Subcutaneous adipose tissue (tissue), 4 donors: ENCODE results near the gene EMD. TPM values are rescaled to one million over a fixed set of nuclear protein-coding genes. Genes with fewer than 3 reads are reported as not detected.

Source experiments
- total RNA-seq, 4 donors: library from RNA; depleted of rRNA; stranded (reverse); fragments of >200 nt; gene quantifications; one replicate each; pipeline ENCODE4 v1.1.0, GENCODE V29; 2016
- TF ChIP-seq, protein P1 (sequence below): fragments of 450-650 bp; IDR thresholded peaks from one replicate; pipeline ENCODE4 v1.5.1; 2016; ENCODE audit warnings: low read depth, mild to moderate bottlenecking, control low read depth, antibody characterized with exemption, moderate library complexity

Gene EMD
- total RNA-seq, 4 donors from 2014 or later: 27.6 to 37.9 (median 30.2) TPM

DNA sequence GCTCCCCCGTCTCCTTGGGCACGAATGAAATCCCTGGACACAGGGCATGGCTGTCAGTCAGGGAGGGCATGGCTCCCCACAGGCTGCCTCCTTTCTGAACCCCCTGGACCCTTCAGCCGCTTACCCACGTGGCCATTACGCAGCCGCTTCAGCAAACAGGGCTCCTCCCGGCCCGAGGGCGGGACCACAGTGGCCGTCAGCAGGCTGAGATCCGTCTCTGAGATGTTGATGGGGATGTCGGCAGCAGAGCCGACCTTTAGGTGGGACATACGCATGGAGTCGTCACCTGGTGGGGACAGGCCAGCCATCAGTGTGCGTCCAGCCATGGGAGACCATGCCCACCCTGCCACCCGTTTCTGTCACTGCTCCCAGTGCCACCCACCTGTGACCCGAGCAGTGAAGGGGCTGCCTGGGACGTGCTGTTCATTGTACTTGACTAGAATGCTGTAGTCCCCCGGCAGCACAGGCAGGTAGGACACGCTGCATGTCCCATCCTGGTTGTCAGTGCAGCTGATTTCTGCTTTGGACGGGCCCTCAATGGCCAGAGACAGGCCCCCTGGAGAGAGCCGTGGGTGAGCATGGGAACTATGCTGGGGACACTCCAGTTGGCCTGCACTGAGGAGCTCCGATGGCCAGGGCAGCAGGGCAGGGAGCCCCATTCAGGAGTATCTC lies 25.8 kb upstream of the EMD start:
- TF ChIP-seq, protein P1, sequence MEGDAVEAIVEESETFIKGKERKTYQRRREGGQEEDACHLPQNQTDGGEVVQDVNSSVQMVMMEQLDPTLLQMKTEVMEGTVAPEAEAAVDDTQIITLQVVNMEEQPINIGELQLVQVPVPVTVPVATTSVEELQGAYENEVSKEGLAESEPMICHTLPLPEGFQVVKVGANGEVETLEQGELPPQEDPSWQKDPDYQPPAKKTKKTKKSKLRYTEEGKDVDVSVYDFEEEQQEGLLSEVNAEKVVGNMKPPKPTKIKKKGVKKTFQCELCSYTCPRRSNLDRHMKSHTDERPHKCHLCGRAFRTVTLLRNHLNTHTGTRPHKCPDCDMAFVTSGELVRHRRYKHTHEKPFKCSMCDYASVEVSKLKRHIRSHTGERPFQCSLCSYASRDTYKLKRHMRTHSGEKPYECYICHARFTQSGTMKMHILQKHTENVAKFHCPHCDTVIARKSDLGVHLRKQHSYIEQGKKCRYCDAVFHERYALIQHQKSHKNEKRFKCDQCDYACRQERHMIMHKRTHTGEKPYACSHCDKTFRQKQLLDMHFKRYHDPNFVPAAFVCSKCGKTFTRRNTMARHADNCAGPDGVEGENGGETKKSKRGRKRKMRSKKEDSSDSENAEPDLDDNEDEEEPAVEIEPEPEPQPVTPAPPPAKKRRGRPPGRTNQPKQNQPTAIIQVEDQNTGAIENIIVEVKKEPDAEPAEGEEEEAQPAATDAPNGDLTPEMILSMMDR: no peak

DNA sequence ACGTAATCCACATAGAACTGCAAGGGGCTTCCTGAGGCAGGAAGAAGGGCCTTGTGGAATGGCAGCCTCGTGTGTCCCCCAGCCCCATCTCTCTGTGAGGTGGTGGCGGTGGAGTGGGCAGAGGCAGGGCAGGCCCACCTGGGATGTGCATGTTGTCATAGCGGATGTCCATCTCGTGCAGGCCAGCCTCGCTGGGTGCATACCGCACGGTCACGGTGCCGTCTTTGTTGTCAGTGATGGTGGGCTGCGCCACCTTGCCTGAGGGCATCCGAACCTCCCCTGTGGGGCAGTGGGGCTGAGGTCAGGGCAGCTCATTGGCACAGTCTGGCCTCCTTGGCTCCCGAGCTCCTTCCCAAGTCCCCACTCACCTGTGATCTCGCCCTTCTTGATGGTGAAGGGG lies 25.1 kb upstream of the EMD start:
- TF ChIP-seq, protein P1: no peak

DNA sequence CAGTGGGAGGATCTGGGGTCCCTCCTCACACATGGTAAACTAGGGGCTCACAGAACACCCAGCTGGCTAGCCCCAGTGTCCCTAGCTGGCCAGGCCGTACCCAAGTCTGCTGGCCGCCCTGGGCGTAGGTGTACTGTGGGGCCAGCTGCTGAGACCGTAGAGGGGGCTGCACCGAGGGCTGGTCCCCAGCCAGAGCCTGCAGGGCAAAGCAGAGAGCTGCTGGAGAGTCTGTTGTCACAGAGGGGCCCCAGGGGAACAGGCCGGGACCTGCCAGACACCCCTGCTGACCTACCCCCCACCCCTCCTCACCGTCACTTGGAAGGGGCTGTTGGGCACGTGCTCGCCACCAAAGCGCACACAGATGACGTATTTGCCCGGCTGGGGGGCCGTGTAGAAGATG lies 24.6 kb upstream of the EMD start:
- TF ChIP-seq, protein P1: no peak

DNA sequence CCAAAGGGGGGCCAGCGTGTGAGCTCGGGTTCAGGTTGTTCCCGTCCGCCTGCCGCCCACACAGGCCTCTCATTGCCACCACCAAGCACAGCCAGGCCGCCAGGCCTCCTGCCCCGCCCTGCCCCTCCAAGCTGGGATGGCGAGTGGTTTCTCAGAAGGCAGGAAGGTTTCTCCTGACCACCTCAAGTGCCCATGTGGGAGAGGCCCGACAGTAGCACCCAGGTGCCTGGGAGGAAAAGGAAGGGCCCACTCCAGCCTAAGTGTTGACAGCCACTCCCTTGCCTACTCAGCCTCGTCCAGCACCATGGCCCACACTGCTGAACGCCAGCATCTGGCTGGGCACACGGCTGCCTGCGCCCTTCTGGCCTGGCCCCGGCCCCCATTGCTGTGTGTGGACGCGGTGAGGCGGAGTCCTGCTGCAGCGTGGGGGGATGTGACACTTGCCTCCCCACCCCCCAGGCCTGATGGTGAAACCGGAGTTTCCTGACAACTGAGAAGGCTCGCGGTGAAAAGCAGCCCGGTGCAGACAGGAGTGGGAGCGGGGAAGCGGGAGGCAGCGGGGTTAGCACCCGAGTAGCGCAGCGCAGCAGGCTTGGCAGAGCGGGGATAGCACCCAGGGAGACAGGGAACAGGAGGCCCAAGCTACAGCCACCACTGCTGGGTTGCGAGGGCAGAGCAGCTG lies 23.9 kb upstream of the EMD start:
- TF ChIP-seq, protein P1: no peak

DNA sequence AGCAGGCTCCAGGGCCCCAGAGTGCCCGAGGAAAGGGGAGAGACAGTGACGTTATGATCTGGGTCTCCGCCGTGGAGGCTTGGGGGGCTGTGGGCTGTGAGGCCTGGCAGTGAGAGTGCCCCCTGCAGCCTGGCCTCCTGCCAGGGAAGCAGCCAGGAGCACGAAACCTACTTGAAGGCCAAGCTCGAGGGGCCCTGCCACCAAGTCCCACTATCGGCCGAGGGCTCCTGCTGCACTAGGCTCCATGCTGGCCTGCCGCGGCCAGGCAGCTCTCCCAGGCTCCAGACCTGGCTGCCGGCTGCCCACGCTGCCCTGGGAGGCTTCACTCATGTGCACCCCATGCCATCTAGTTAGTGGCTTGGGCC lies 23.3 kb upstream of the EMD start:
- TF ChIP-seq, protein P1: no peak

DNA sequence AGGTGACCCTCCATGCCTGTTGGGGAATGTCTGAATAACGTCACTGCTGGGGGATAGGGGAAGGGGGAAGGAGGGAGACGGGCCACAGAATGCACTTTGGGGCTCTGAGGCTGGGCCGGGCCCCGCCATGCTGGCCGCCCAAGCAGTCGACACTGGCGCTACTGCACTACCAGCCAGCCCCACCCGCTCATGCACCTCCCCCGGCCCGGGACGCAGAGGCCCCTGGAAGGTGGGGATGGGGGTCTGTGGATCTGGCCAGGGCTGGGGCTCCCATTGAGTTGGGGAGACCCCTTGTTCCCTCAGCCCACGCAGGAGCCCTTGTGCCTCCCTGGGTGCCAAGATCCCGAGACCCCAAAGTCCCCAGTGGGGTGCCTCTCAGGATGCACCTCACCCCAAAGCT lies 22.5 kb upstream of the EMD start:
- TF ChIP-seq, protein P1: no peak

DNA sequence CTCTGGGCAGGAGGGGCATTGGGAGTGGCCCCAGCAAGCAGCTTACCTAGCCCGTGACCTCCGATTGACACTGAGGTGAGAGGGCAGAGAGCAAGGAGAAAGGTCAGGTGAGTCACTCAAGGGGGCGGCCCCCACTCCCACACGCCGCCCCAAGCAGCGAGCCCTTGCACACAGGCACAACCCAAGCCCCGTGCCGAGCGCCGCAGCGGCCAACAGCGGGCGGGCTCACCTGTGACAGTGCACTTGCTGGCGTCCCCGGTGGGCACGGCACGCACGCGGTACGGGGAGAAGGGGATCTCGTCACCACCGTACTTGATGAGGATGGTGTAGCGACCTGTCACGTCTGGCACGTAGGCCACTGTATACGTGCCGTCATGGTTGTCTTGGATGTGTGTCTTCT lies 21.9 kb upstream of the EMD start:
- TF ChIP-seq, protein P1: no peak
